HepG2 (cell line): ENCODE measurements around the gene RORB. TPM values are rescaled to one million over a fixed set of nuclear protein-coding genes. Genes with fewer than 3 reads are reported as not detected.

Experiments used
- ATAC-seq: fragments of 200-7000 bp; cut with Tn5 transposase; 3 replicates; pipeline ENCODE4 v1.9.1; 2020; ENCODE audit warnings: mild to moderate bottlenecking, moderate library complexity
- BruUV-seq: library from RNA; stranded (reverse); fragments of 400-500 nt; replicated peaks from 2 replicates; lab custom pipeline; 2021; lab: Mats Ljungman, UMichigan
- CTCF ChIA-PET: fragments of 300-600 bp; formaldehyde crosslinking; extraction: SDS; loops from one replicate; lab custom pipeline; 2021; ENCODE audit warnings: low total read pairs, inconsistent platforms, low intra/inter-chr PET ratio; lab: Yijun Ruan, JAX
- POLR2A ChIA-PET: fragments of 350-600 bp; sonication (Branson Sonifier 250); formaldehyde crosslinking; loops from one replicate; lab custom pipeline; 2020; ENCODE audit warnings: antibody characterized with exemption, inconsistent platforms; lab: Yijun Ruan, JAX
- DNase-seq: peaks from one replicate; pipeline ENCODE4 v3.0.0-alpha.2; 2015; ENCODE audit warnings: low spot score
- FAIRE-seq: peaks from 3 replicates; lab custom pipeline; 2011; peaks lifted over from hg19 to GRCh38; lab: Jason Lieb, UNC
- H2AFZ ChIP-seq: one replicate; pipeline ENCODE4 v1.6.1; 2011; ENCODE audit warnings: low read length, inconsistent platforms
- H3K27ac ChIP-seq: fragments of 300-600 bp; 3 replicates; pipeline ENCODE4 v1.8.0; 2011; ENCODE audit warnings: mixed run types, mild to moderate bottlenecking, mixed read lengths, low read length, inconsistent platforms; ENCODE audit not compliant: insufficient read depth; ENCODE audit errors: extremely low read length
- H3K27me3 ChIP-seq, 2 experiments: fragments of 200-600 bp in 1 of 2; 2 replicates in 1 of 2; 3 replicates in 1 of 2; pipeline versions ENCODE4 v1.6.0 to v1.8.0; 2011; ENCODE audit warnings: low read length in 2 of 2, mild to moderate bottlenecking in 2 of 2, moderate library complexity in 2 of 2, inconsistent platforms in 1 of 2; ENCODE audit not compliant: insufficient read depth in 2 of 2, control insufficient read depth in 1 of 2
- H3K36me3 ChIP-seq, 2 experiments: fragments of 200-600 bp in 1 of 2; replicated peaks in 1 of 2; 2 replicates in 1 of 2; 3 replicates in 1 of 2; pipeline versions ENCODE4 v1.5.1 to v1.8.0; 2011; ENCODE audit warnings: low read length in 2 of 2, inconsistent platforms in 1 of 2; ENCODE audit not compliant: insufficient read depth in 2 of 2, control insufficient read depth in 1 of 2
- H3K4me1 ChIP-seq: 2 replicates; pipeline ENCODE4 v1.5.1; 2012; ENCODE audit warnings: low read length, inconsistent platforms; ENCODE audit not compliant: insufficient read depth
- H3K4me2 ChIP-seq: 2 replicates; pipeline ENCODE4 v1.6.0; 2011; ENCODE audit warnings: low read depth, low read length, inconsistent platforms
- H3K4me3 ChIP-seq, 3 experiments: fragments of 200-600 bp in 1 of 3; sonication (generic), shearing (Covaris generic) in 1 of 3; replicated peaks in 1 of 3; 2 replicates each; pipeline ENCODE4 v1.5.1; 2011 to 2016; ENCODE audit warnings: low read length in 3 of 3, inconsistent platforms in 2 of 3, low read depth in 2 of 3, mild to moderate bottlenecking in 2 of 3, control low read depth in 1 of 3, mixed read lengths in 1 of 3; ENCODE audit not compliant: insufficient read depth in 1 of 3
- H3K79me2 ChIP-seq: one replicate; pipeline ENCODE4 v1.6.1; 2011; ENCODE audit warnings: low read length, inconsistent platforms; ENCODE audit not compliant: insufficient read depth
- H3K9ac ChIP-seq: 2 replicates; pipeline ENCODE4 v1.6.0; 2011; ENCODE audit warnings: mild to moderate bottlenecking, low read depth, low read length, inconsistent platforms; ENCODE audit not compliant: insufficient read depth
- H3K9me3 ChIP-seq: 2 replicates; pipeline ENCODE4 v1.5.1; 2012; ENCODE audit warnings: mild to moderate bottlenecking, low read length
- H4K20me1 ChIP-seq: 2 replicates; pipeline ENCODE4 v1.6.0; 2011; ENCODE audit warnings: inconsistent platforms, mild to moderate bottlenecking, low read length, moderate library complexity; ENCODE audit not compliant: insufficient read depth
- ARHGAP35 ChIP-seq: sonication (generic); formaldehyde crosslinking; IDR thresholded peaks from 2 replicates; pipeline ENCODE4 v1.9.0; 2022; ENCODE audit warnings: mild to moderate bottlenecking, inconsistent platforms, moderate library complexity, missing genetic modification reagents, borderline replicate concordance
- KLF9 ChIP-seq: IDR thresholded peaks from 2 replicates; pipeline ENCODE4 v1.6.1; 2016; ENCODE audit warnings: low read depth
- RFXAP ChIP-seq: sonication (generic); formaldehyde crosslinking; IDR thresholded peaks from 2 replicates; pipeline ENCODE4 v1.4.0; 2020; ENCODE audit warnings: missing genetic modification reagents, borderline replicate concordance
- SNAI1 ChIP-seq: sonication (generic); formaldehyde crosslinking; IDR thresholded peaks from 2 replicates; pipeline ENCODE4 v1.5.0; 2020; ENCODE audit warnings: mild to moderate bottlenecking, missing genetic modification reagents, borderline replicate concordance
- ZFP90 ChIP-seq: sonication (generic); formaldehyde crosslinking; IDR thresholded peaks from 2 replicates; pipeline ENCODE4 v1.8.0; 2022; ENCODE audit warnings: missing genetic modification reagents, mild to moderate bottlenecking, inconsistent platforms, borderline replicate concordance
- ZHX2 ChIP-seq, 2 experiments: sonication (generic) in 1 of 2; formaldehyde crosslinking in 1 of 2; IDR thresholded peaks; 2 replicates each; pipeline versions ENCODE4 v1.6.1 to v1.9.0; 2014 to 2022; ENCODE audit warnings: antibody characterized with exemption in 1 of 2, borderline replicate concordance in 1 of 2, inconsistent platforms in 1 of 2, low read depth in 1 of 2, missing genetic modification reagents in 1 of 2
- ZNF142 ChIP-seq: sonication (generic); formaldehyde crosslinking; IDR thresholded peaks from 2 replicates; pipeline ENCODE4 v1.4.0; 2020; ENCODE audit warnings: missing genetic modification reagents
- ZNF232 ChIP-seq: sonication (generic); formaldehyde crosslinking; IDR thresholded peaks from 2 replicates; pipeline ENCODE4 v1.4.0; 2020; ENCODE audit warnings: missing genetic modification reagents, borderline replicate concordance
- ZNF607 ChIP-seq: sonication (generic); formaldehyde crosslinking; IDR thresholded peaks from 2 replicates; pipeline ENCODE4 v1.5.1; 2020; ENCODE audit warnings: missing genetic modification reagents, mild to moderate bottlenecking, borderline replicate concordance
- WGBS: methylation state at CpG from one replicate; pipeline ENCODE4 v1.1.6; 2017; ENCODE audit warnings: low lambda C conversion rate; 5-methylcytosine and 5-hydroxymethylcytosine counted together
- in situ Hi-C: cut with HindIII; loops from 2 replicates; pipeline ENCODE4 v1.10.0; 2017; ENCODE audit warnings: low pct_unique_long_range_greater_than_20kb; ENCODE audit not compliant: extremely low pct_ligation_motif_present
- intact Hi-C: fragments of 100-400 bp; cut with micrococcal nuclease; formaldehyde crosslinking; loops from one replicate; pipeline ENCODE4 v1.10.0; 2022; ENCODE audit not compliant: unreplicated experiment
- polyA plus RNA-seq, 8 experiments: library from polyadenylated mRNA; depleted of rRNA in 3 of 8; stranded (reverse) in 7 of 8; unstranded in 1 of 8; fragments of >200 nt; fragmentation: Illumina TruSeq in 4 of 8; extraction: Trizol in 4 of 8; gene quantifications; 2 replicates each; pipeline versions ENCODE4 v1.2.1 to v1.2.3, GENCODE V29; 2011 to 2016; ENCODE audit warnings: low read depth in 4 of 8, missing spikeins in 1 of 8, mixed read lengths in 1 of 8; ENCODE audit not compliant: insufficient read depth in 1 of 8
- total RNA-seq, 5 experiments: library from RNA; depleted of rRNA; stranded (reverse); fragments of >200 nt; fragmentation: Illumina TruSeq; extraction: Trizol; gene quantifications; 2 replicates each; pipeline ENCODE4 v1.2.3, GENCODE V29; 2016; ENCODE audit warnings: low read depth in 1 of 5

Gene RORB
- total and polyA plus RNA-seq, 2 of the 13 experiments (the other 11 are each of a cell fraction or from before 2014, with no cell fraction given): not detected

DNA sequence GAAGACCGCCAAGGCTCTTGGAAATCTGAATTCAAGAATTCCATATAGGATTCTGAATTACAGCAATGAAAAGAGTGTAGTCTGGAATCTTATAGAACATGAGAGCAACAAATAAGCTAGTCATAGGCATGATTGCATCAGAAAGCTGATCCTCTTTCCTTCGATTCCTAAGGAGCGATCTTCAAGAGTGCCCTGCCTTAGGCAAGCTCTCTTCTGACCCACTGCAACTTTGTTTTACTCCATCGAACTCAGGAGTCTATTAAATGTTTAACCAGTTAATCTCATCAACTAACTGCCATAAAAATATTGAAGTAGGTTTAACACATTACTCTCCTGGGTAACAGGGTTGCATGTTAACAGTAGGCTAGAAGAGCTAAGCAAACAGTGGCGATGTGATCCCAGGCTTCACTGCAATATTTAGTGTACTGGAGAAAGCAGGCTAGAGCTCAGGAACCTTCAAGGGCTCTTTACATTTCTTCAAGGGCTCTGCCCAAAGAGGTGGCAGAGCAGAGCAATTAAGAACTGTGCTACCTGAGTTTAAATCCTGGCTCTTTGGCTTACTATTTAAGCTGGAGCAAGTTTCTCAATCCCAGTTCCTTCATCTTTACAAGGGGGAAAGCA is 146.3 kb downstream of the RORB start (continued):
- TF ChIP-seq ZHX2 (IDR thresholded peaks at IDR 0.05; ENCODE audit: low read depth): no peak
- TF ChIP-seq ZHX2 (CRISPR knock-in tag; IDR thresholded peaks at IDR 0.05; ENCODE audit: borderline replicate concordance): no peak
- no peak for TF ChIP-seq KLF9 (CRISPR knock-in tag)
- TF ChIP-seq ZNF232 (CRISPR knock-in tag): no peak

DNA sequence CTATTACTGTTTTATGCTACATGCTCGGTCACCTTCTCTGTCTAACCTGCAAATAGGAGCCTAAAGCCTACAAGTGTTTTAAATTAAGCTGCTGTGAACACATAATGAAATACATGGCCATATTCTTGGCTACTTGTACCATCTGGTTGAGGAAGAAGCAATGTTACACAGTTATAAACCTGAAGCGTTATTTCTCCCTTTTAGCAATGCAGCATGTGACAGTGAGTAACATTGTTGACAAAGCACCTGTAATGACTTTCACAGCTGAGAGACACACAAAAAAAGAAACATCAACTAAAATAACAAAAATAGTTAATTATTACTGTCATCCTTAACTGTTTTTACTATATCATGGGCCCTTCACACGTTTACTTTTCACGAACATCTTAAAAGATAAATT is 146.9 kb downstream of the RORB start:
- ChIA-PET POLR2A (no interaction called here), CTCF (interaction anchor here (1.6 kb wide), 1 partner anchor 959 kb away, joined by 3 read pairs; no protein-coding TSS in a partner anchor)
- Histone ChIP-seq H2AFZ (no peak overlapping the region), H3K79me2 (no peaks in the 10 kb centered on the region), H3K27ac (no peak overlapping the region), H3K4me1 (no peaks in the 10 kb centered on the region), H3K36me3 (no peaks in the 10 kb centered on the region), H3K9ac (no peak overlapping the region), H3K4me2 (no peak overlapping the region), H3K27me3 (peaks cover 0 to 6% of the 10 kb centered on the region in 2 experiments; a peak in 1 of 5 replicates), H4K20me1 (no peaks in the 10 kb centered on the region), H3K4me3 (no peak overlapping the region), H3K9me3 (no peaks in the 10 kb centered on the region)
- BruUV-seq: no TSS peak
- FAIRE-seq: no peak
- no peak for ATAC-seq
- intact Hi-C loops: loop anchor here (1.0 kb wide), 1 partner anchor 66 kb away; no protein-coding TSS in a partner anchor
- in situ Hi-C loops: no loop called here
- WGBS: 2% methylated on average over 4 of the region's 4 CpGs
- no peak for DNase-seq
- TF ChIP-seq SNAI1 (CRISPR knock-in tag) (no peak), ZNF607 (CRISPR knock-in tag) (no peak), ZFP90 (CRISPR knock-in tag) (no peak), ZNF142 (CRISPR knock-in tag) (no peak), RFXAP (no peak), ARHGAP35 (no peak)
